ENCODE measurements around the gene CERS5.

CERS5 gene

GRCh38 chr12:50132505-50133135, 34.5 kb downstream of the CERS5 start:
- DNase-seq (ENCODE audit: low spot score): no peak

DNA sequence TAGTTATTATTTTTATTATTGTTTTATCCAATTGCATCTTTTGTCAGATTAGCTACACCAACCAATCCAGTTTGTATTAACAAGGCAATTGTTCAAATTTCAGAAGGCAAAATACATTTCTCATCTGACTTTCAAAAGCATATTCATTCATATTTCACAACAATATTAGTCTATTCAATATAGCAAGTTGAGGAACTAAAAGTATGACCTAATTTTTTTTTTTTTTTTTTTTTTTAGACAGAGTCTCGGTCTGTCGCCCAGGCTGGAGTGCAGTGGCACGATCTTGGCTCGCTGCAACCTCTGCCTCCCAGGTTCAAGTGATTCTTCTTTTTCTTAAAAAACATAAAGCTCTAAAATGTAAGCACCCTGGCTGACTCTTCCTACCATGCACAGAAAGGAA, 37.9 kb downstream of the CERS5 start:
- no peak for DNase-seq (ENCODE audit: low spot score)

GRCh38 chr12:50127546-50127945, 39.6 kb downstream of the CERS5 start:
- DNase-seq (ENCODE audit: low spot score): no peak

DNA sequence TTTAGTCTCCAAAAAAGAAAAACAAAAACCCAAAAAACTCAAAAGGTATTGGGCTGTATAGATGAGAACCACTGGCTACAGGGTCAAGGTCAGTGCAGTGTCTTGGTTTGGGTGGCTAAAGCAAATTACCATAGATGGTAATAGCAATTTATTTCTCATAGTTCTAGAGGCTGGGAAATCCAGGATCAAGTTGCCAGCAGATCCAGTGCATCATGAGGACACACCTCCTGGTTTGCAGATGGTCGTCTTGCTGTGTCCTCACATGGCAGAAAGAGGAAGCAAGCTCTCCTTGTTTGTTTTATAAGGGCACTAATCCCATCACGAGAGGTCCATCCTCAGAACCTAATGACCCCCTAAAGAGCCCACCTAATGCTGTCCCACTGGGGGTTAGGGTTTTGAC, 44.0 kb downstream of the CERS5 start:
- DNase-seq (ENCODE audit: low spot score): no peak

DNA sequence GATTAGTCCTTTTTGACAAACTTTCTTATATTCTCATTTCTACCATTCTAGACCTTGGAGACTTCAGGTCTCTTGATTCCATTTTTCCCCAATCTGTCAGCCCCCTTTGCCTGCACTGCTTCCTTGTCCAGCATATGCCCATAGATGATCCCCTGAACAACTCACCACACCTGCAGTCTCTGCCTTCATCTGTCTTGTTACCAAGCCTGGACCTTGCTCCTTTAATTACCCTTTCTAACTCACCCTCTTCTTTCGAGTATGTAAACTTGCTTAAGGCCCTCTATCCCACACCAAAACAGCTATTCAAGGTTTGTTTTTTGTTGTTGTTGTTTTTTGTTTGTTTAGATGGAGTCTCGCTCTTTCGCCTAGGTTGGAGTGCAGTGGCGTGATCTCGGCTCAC, 45.5 kb downstream of the CERS5 start:
- DNase-seq (ENCODE audit: low spot score): no peak

DNA sequence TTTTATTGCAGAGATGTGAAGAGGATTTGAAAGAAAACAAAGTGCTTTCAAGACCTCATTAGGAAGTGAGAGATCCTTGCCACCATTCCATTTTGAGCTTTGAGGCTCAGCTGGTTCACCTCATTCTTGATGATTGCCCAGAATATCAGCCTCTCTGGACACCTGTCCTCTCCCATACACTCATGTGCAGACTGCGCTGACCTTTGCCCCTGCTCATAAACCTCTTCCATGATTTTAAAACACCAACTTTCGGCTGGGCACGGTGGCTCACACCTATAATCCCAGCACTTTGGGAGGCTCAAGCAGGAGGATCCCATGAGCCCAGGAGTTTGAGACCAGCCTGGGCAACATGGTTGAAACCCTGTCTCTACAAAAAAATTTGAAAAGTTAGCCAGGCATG, 46.2 kb downstream of the CERS5 start:
- DNase-seq (ENCODE audit: low spot score): no peak

GRCh38 chr12:50120521-50120920, 46.6 kb downstream of the CERS5 start:
- no peak for DNase-seq (ENCODE audit: low spot score)

DNA sequence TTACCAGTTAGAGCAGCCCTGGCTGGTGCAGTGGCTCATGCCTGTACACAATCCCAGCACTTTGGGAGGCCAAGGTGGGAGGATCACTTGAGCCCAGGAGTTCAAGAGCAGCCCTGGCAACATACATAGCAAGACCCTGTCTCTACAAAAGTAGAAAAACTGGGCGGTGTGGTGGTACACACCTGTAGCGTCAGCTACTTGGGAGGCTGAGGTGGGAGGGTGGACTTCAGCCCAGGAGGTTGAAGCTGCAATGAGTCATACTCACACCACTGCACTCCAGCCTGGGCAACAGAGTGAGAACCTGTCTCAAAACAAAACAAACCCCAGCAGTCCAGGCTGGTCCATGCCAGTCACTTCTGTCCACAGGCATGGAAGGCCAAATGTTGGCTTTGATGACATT, 47.8 kb downstream of the CERS5 start:
- DNase-seq (ENCODE audit: low spot score): no peak

DNA sequence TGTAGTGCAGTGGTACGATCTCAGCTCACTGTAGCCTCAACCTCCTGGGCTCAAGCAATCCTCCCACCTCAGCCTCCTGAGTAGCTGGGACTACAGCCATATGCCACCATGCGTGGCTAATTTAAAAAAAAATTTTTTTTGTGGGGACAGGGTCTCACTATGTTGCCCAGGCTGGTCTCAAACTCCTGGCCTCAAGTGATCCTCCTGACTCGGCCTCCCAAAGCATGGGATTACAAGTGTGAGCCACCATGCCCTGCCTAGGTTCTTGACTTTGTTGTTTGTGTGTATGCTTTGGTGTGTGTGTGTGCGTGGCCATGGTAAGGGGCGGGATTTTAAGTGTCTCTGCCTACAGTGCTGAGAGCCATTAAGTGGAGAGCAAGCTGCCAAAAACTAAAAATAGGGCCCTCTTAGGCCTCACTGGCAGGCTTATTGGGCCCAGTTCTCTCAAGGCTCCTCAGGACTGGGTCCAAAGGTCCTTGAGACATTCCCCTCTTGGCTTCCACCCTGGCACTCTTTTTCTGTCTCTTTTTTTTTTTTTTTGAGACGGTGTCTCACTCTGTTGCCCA, 50.0 kb downstream of the CERS5 start:
- DNase-seq (ENCODE audit: low spot score): no peak

DNA sequence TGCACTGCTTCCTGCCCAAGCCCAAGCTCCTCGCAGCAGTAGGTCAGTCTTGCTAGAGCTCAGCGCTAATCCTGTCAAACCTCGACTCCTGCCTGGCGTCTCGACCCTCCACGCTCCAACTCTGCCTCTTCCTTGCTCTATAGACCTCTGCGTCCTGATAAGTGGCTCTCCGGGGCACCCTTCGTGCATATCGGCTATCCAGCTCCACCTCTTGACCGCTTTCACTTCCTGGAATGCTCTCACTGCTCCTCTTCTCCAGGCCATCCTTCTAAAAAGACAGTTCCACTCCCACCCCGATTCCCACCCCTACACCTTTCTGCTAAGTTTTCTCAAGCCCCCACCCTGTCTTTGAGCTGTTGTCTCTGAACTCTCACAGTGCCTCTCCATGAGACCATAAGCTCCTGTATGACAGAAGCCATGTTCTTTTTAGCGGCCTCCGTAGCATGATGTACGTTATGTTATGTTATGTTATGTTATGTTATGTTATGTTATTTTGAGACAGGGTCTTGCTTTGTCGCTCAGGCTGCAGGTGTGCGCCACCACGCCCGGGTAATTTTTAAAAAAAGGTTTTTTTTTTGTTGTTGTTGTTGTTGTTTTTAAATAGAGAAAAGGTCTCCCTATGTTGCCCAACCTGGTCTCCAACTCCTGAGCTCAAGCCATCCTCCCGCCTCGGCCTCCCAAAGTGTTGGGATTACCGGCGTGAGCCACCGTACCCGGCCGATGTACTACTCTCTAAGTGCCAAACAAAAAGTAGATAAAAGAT, 54.5 kb downstream of the CERS5 start:
- DNase-seq (ENCODE audit: low spot score): peak; percentile 60

GRCh38 chr12:50111693-50112455, 55.3 kb downstream of the CERS5 start, which contains the start of gene COX14:
TSS of gene COX14 (plus strand) at chr12:50112236. CDS start at chr12:50120044, 7,808 bp downstream.
- peak; percentile 97 for DNase-seq (ENCODE audit: low spot score)

- DNase-seq (ENCODE audit: low spot score): peak; percentile 23
Observed at GRCh38 chr12:50111395-50111692, 55.8 kb downstream of the CERS5 start.

DNA sequence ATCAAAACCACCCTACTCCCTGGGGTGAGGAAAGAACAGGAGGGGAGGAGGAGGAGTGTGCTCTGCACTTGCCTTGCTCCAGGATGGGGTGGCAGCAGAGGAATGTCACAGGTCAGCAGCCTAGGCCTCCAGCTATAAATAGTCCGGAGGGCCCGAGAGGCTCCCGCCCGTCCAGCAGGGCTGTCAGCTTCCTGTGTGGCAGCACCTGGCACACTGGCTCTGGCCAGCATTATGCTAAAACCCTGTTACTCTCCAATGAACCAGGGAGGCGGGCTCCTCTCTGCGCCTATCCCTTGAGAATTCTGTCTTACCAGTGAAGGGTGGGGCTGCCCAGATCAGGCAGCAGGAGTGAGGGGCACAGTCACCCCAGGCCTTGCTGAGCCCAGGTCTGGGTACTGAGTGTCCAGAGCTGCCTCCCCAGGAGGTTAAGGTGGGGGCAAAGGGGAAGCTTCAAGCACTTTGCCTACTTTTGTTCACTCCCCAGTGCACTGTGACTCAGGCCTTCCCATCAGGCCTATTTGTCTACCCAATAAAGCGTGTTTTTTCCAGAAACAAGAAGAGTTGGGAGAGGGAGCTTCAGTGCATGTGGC, 56.3 kb downstream of the CERS5 start:
- peak; percentile 74 for DNase-seq (ENCODE audit: low spot score)

DNA sequence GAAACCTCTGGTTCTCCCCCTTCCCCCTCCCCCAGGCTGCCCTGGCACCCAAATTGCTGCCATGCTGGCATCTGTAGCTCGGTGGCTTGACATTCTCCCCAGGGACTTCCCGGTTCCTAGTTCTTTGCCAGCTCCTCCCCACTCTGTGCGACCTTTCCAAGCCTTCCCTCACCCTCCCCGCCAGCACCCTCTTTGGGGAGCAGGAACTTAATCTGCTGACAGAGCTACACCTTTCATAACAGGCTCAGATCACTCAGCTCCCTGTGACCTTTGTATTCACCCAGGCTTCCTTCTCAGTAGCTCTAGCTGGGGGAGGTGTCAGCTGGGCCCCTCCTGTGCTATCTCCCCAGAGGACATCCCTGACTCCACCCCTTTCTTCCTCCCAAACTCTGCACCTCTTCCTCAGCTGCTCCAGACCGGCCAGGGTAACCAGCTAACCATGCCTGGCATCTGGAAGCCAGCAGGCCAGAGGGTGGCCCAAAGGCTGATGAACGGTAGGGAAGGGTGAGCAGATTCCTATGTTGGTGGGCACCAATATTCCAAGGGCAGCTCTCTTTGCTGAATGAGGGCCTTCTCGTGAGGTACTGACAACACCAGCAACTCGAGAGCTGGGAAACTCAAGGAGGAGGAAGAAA, 56.9 kb downstream of the CERS5 start:
- DNase-seq (ENCODE audit: low spot score): peak; percentile 58

- no peak for DNase-seq (ENCODE audit: low spot score)
Observed at GRCh38 chr12:50109319-50109718, 57.9 kb downstream of the CERS5 start.

DNA sequence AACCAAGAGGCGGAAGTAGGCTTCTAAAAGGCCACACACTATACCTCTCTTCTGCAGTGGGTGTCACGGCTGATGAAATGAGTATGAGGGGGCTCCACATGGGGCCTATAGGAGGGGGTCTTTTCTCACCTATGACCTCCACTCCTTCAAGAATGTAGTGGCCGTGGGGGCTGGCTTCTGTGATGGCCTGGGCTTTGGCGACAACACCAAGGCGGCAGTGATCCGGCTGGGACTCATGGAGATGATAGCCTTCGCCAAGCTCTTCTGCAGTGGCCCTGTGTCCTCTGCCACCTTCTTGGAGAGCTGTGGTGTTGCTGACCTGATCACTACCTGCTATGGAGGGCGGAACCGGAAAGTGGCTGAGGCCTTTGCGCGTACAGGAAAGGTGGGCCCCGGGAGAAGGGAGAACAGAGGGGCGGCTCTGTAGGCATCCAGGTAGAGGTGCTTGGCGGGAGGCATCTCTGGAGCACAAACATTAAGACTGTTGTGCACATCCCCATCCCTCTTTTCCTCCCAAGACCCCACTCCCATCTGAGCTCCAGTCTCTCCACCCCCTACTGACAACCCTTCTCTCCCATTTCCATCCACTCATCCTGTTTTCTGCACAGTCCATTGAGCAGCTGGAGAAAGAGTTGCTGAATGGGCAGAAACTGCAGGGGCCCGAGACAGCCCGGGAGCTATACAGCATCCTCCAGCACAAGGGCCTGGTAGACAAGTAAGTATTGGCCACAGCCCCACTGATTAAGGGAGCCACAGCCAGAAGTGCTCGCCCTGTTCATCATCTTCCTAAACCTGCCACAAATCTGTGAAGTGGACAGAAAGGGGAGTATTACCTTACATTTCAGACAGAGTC, 59.5 kb downstream of the CERS5 start:
- DNase-seq (ENCODE audit: low spot score): no peak

DNA sequence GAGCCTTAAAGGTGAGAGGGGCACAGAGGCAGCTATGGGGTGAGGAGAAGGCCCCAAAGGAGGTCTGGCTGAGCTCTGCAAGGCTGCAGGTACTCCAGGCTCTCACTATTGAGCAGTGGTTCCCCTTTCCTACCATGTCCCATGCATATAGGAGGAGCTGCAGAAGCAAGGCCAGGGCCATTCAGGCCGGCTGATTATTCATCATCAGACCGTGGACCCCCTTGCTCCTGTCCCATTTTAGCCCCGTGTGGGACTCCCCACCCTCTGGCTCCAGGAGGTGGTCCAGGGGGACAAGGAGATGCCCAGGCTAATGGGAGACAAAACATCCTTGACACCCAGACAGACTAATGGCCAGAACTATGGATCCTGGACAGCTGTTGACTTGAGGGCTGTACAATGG, 60.3 kb downstream of the CERS5 start:
- DNase-seq (ENCODE audit: low spot score): no peak

- DNase-seq (ENCODE audit: low spot score): no peak
Observed at GRCh38 chr12:50105913-50106450, 61.2 kb downstream of the CERS5 start.

DNA sequence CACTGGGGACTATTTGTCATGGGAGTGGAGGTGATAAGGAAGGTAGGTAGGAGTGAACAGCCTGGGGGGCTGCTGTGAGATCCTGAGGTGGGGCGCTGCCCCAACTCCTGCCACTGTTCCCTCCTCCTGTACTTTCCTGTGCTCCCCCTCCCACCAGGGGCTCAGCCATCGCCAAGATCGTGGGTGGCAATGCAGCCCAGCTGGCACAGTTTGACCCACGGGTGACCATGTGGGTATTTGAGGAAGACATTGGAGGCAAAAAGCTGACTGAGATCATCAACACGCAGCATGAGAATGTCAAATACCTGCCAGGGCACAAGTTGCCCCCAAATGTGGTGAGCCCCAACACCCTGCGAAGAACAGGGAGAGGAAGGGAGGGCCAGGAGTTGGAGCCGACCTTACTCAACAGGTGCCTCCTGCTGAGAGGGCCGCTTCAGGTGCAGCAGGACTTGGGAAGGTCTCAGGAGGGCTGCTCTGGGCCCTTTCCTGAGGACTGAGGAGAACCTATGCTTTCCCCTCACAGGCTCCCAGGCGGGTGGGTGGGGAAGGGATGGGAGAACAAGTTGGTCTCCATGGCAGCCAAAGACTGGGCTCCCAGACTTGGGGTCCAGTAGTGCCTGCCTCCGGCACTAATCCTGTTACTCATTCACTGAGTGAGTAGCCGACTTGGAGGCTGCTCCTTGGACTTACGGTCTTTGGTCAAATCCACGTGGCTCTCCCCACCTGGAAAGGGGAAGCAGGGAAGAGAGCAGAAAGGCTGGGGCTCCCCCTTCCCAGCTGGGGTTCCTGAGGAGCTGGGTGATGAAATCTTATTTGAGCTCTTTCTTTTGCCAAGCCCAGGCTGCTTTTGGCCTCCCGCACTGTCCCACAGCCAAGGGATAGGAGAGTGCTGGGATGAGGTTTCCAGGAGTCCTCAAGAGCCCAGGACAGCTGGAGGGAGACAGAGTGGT, 62.5 kb downstream of the CERS5 start:
- DNase-seq (ENCODE audit: low spot score): no peak

Data from germinal center (tissue), 1 donor.